ENCODE measurements around the gene UPF1. TPM values are rescaled to one million over a fixed set of nuclear protein-coding genes. Genes with fewer than 3 reads are reported as not detected.

The UPF1 gene
- total RNA-seq, 2 donors from 2014 or later: 38.9 to 59.0 TPM

GRCh38 chr19:18833849-18834643 lies 2.3 kb downstream of the UPF1 start:
- TF ChIP-seq POLR2A (IDR thresholded peaks at IDR 0.05): peak in 2 of 3 donors; percentile 32 to 38
- no peak for TF ChIP-seq CTCF (IDR thresholded peaks at IDR 0.05)
- DNase-seq (peak in 3 of 4 donors; percentile 40 to 59 (median 52)), ATAC-seq (peak; percentile 36)
- Histone ChIP-seq H3K4me3 (peak overlapping the region in 1 of 2 donors; percentile 42), H3K27me3 (no peaks in the 10 kb centered on the region), H3K4me1 (peaks cover 59% of the 10 kb centered on the region), H3K9me3 (no peaks in the 10 kb centered on the region), H3K27ac (peak overlapping the region; percentile 90 to 97 (median 94)), H3K36me3 (replicated peaks in 1 of 2; ENCODE audit: insufficient read depth in 1 of 2, low read depth in 2 of 2) (no peaks in the 10 kb centered on the region)
- WGBS, 2 donors: 2 to 10% methylated on average over 18 of the region's 18 CpGs
- intact Hi-C loops (cut with DNase I): no loop called here

GRCh38 chr19:18834644-18834984 lies 2.9 kb downstream of the UPF1 start:
- no peak for ATAC-seq
- no peaks in the 10 kb centered on the region for H3K36me3 ChIP-seq (replicated peaks in 1 of 2; ENCODE audit: insufficient read depth in 1 of 2, low read depth in 2 of 2)
- no peaks in the 10 kb centered on the region for H3K9me3 ChIP-seq
- DNase-seq: no peak
- intact Hi-C loops (cut with DNase I): no loop called here
- no peak for TF ChIP-seq POLR2A (IDR thresholded peaks at IDR 0.05)
- TF ChIP-seq CTCF (IDR thresholded peaks at IDR 0.05): no peak
- WGBS, 2 donors: 20 to 23% methylated on average over 4 of the region's 4 CpGs
- peaks cover 65% of the 10 kb centered on the region for H3K4me1 ChIP-seq
- no peaks in the 10 kb centered on the region for H3K27me3 ChIP-seq
- peak overlapping the region; percentile 90 to 97 (median 94) for H3K27ac ChIP-seq
- no peak overlapping the region for H3K4me3 ChIP-seq

GRCh38 chr19:18839465-18840287 lies 7.9 kb downstream of the UPF1 start:
- Histone ChIP-seq H3K27me3 (no peaks in the 10 kb centered on the region), H3K36me3 (replicated peaks in 1 of 2; ENCODE audit: insufficient read depth in 1 of 2, low read depth in 2 of 2) (no peaks in the 10 kb centered on the region), H3K4me3 (no peak overlapping the region), H3K27ac (peak overlapping the region in 2 of 4 donors; percentile 13 to 22), H3K4me1 (peaks cover 99% of the 10 kb centered on the region), H3K9me3 (no peaks in the 10 kb centered on the region)
- DNase-seq (peak in 3 of 4 donors; percentile 44 to 56 (median 55)), ATAC-seq (peak; percentile 28)
- 27 to 39% methylated on average over 6 to 15 of the region's 15 CpGs for WGBS, 2 donors
- TF ChIP-seq POLR2A (IDR thresholded peaks at IDR 0.05) (no peak), CTCF (IDR thresholded peaks at IDR 0.05) (no peak)
- intact Hi-C loops (cut with DNase I): loop anchor here (5.0 kb wide), 1 partner anchor 242 kb away; no protein-coding TSS in a partner anchor

GRCh38 chr19:18840288-18841267 lies 8.8 kb downstream of the UPF1 start:
- no peak overlapping the region for H3K4me3 ChIP-seq
- no peak for ATAC-seq
- H3K9me3 ChIP-seq: no peaks in the 10 kb centered on the region
- peak overlapping the region in 2 of 4 donors; percentile 13 to 24 for H3K27ac ChIP-seq
- 42 to 57% methylated on average over 11 to 26 of the region's 26 CpGs for WGBS, 2 donors
- H3K4me1 ChIP-seq: peaks cover 99% of the 10 kb centered on the region
- H3K27me3 ChIP-seq: no peaks in the 10 kb centered on the region
- TF ChIP-seq CTCF (IDR thresholded peaks at IDR 0.05) (no peak), POLR2A (IDR thresholded peaks at IDR 0.05) (no peak)
- no peaks in the 10 kb centered on the region for H3K36me3 ChIP-seq (replicated peaks in 1 of 2; ENCODE audit: insufficient read depth in 1 of 2, low read depth in 2 of 2)
- intact Hi-C loops (cut with DNase I): loop anchor here (5.0 kb wide), 1 partner anchor 243 kb away; no protein-coding TSS in a partner anchor
- DNase-seq: peak in 1 of 4 donors; percentile 10
